HepG2 (cell line): Measurements from ENCODE around the gene SAMD10. TPM values are rescaled to one million over a fixed set of nuclear protein-coding genes. Genes with fewer than 3 reads are reported as not detected.

Source experiments
- ATAC-seq: fragments of 200-7000 bp; cut with Tn5 transposase; 3 replicates; pipeline ENCODE4 v1.9.1; 2020; ENCODE audit warnings: mild to moderate bottlenecking, moderate library complexity
- BruUV-seq: library from RNA; stranded (reverse); fragments of 400-500 nt; replicated peaks from 2 replicates; lab custom pipeline; 2021; lab: Mats Ljungman, UMichigan
- CTCF ChIA-PET: fragments of 300-600 bp; formaldehyde crosslinking; extraction: SDS; loops from one replicate; lab custom pipeline; 2021; ENCODE audit warnings: low total read pairs, inconsistent platforms, low intra/inter-chr PET ratio; lab: Yijun Ruan, JAX
- POLR2A ChIA-PET: fragments of 350-600 bp; sonication (Branson Sonifier 250); formaldehyde crosslinking; loops from one replicate; lab custom pipeline; 2020; ENCODE audit warnings: antibody characterized with exemption, inconsistent platforms; lab: Yijun Ruan, JAX
- DNase-seq: peaks from one replicate; pipeline ENCODE4 v3.0.0-alpha.2; 2015; ENCODE audit warnings: low spot score
- FAIRE-seq: peaks from 3 replicates; lab custom pipeline; 2011; peaks lifted over from hg19 to GRCh38; lab: Jason Lieb, UNC
- H2AFZ ChIP-seq: one replicate; pipeline ENCODE4 v1.6.1; 2011; ENCODE audit warnings: low read length, inconsistent platforms
- H3K27ac ChIP-seq: fragments of 300-600 bp; 3 replicates; pipeline ENCODE4 v1.8.0; 2011; ENCODE audit warnings: mixed run types, mild to moderate bottlenecking, mixed read lengths, low read length, inconsistent platforms; ENCODE audit not compliant: insufficient read depth; ENCODE audit errors: extremely low read length
- H3K27me3 ChIP-seq, 2 experiments: fragments of 200-600 bp in 1 of 2; 2 replicates in 1 of 2; 3 replicates in 1 of 2; pipeline versions ENCODE4 v1.6.0 to v1.8.0; 2011; ENCODE audit warnings: low read length in 2 of 2, mild to moderate bottlenecking in 2 of 2, moderate library complexity in 2 of 2, inconsistent platforms in 1 of 2; ENCODE audit not compliant: insufficient read depth in 2 of 2, control insufficient read depth in 1 of 2
- H3K36me3 ChIP-seq, 2 experiments: fragments of 200-600 bp in 1 of 2; replicated peaks in 1 of 2; 2 replicates in 1 of 2; 3 replicates in 1 of 2; pipeline versions ENCODE4 v1.5.1 to v1.8.0; 2011; ENCODE audit warnings: low read length in 2 of 2, inconsistent platforms in 1 of 2; ENCODE audit not compliant: insufficient read depth in 2 of 2, control insufficient read depth in 1 of 2
- H3K4me1 ChIP-seq: 2 replicates; pipeline ENCODE4 v1.5.1; 2012; ENCODE audit warnings: low read length, inconsistent platforms; ENCODE audit not compliant: insufficient read depth
- H3K4me2 ChIP-seq: 2 replicates; pipeline ENCODE4 v1.6.0; 2011; ENCODE audit warnings: low read depth, low read length, inconsistent platforms
- H3K4me3 ChIP-seq, 3 experiments: fragments of 200-600 bp in 1 of 3; sonication (generic), shearing (Covaris generic) in 1 of 3; replicated peaks in 1 of 3; 2 replicates each; pipeline ENCODE4 v1.5.1; 2011 to 2016; ENCODE audit warnings: low read length in 3 of 3, inconsistent platforms in 2 of 3, low read depth in 2 of 3, mild to moderate bottlenecking in 2 of 3, control low read depth in 1 of 3, mixed read lengths in 1 of 3; ENCODE audit not compliant: insufficient read depth in 1 of 3
- H3K79me2 ChIP-seq: one replicate; pipeline ENCODE4 v1.6.1; 2011; ENCODE audit warnings: low read length, inconsistent platforms; ENCODE audit not compliant: insufficient read depth
- H3K9ac ChIP-seq: 2 replicates; pipeline ENCODE4 v1.6.0; 2011; ENCODE audit warnings: mild to moderate bottlenecking, low read depth, low read length, inconsistent platforms; ENCODE audit not compliant: insufficient read depth
- H3K9me3 ChIP-seq: 2 replicates; pipeline ENCODE4 v1.5.1; 2012; ENCODE audit warnings: mild to moderate bottlenecking, low read length
- H4K20me1 ChIP-seq: 2 replicates; pipeline ENCODE4 v1.6.0; 2011; ENCODE audit warnings: inconsistent platforms, mild to moderate bottlenecking, low read length, moderate library complexity; ENCODE audit not compliant: insufficient read depth
- AGO2 ChIP-seq: fragments of 200-400 bp; formaldehyde crosslinking; optimal IDR thresholded peaks from 2 replicates; pipeline ENCODE3; 2017; ENCODE audit warnings: mild to moderate bottlenecking, low read depth, low read length, moderate library complexity
- CBX1 ChIP-seq: IDR thresholded peaks from one replicate; pipeline ENCODE4 v1.6.1; 2016; ENCODE audit warnings: antibody characterized with exemption, low read depth
- DPF2 ChIP-seq: sonication (generic); formaldehyde crosslinking; IDR thresholded peaks from 2 replicates; pipeline ENCODE4 v1.4.0; 2020; ENCODE audit warnings: mild to moderate bottlenecking, low read depth, missing genetic modification reagents, borderline replicate concordance
- DR1 ChIP-seq: sonication (generic); formaldehyde crosslinking; IDR thresholded peaks from 2 replicates; pipeline ENCODE4 v1.8.0; 2021; ENCODE audit warnings: mild to moderate bottlenecking, missing genetic modification reagents, inconsistent platforms
- ETS1 ChIP-seq: sonication (generic); formaldehyde crosslinking; IDR thresholded peaks from 2 replicates; pipeline ENCODE4 v1.4.0; 2020; ENCODE audit warnings: missing genetic modification reagents
- HNF4G ChIP-seq, 2 experiments: sonication (generic) in 1 of 2; formaldehyde crosslinking in 1 of 2; IDR thresholded peaks; 2 replicates each; pipeline versions ENCODE4 v1.4.0 to v1.6.1; 2011 to 2020; ENCODE audit warnings: borderline replicate concordance in 2 of 2, low read depth in 2 of 2, mild to moderate bottlenecking in 2 of 2, low read length in 1 of 2, missing genetic modification reagents in 1 of 2, moderate library complexity in 1 of 2
- MEIS1 ChIP-seq: sonication (generic); formaldehyde crosslinking; IDR thresholded peaks from 2 replicates; pipeline ENCODE4 v1.9.0; 2021; ENCODE audit warnings: mild to moderate bottlenecking, missing genetic modification reagents, moderate library complexity, borderline replicate concordance
- MTA1 ChIP-seq: sonication (generic); formaldehyde crosslinking; IDR thresholded peaks from 2 replicates; pipeline ENCODE4 v1.4.0; 2020; ENCODE audit warnings: missing genetic modification reagents, mild to moderate bottlenecking, borderline replicate concordance
- MTA3 ChIP-seq: sonication (generic); formaldehyde crosslinking; IDR thresholded peaks from 2 replicates; pipeline ENCODE4 v1.4.0; 2020; ENCODE audit warnings: missing genetic modification reagents
- MXD1 ChIP-seq: sonication (generic); formaldehyde crosslinking; IDR thresholded peaks from 2 replicates; pipeline ENCODE4 v1.4.0; 2020; ENCODE audit warnings: mild to moderate bottlenecking, missing genetic modification reagents
- NR0B2 ChIP-seq: sonication (generic); formaldehyde crosslinking; IDR thresholded peaks from 2 replicates; pipeline ENCODE4 v1.4.0; 2020; ENCODE audit warnings: mild to moderate bottlenecking, missing genetic modification reagents
- RBFOX2 ChIP-seq: fragments of 200-400 bp; formaldehyde crosslinking; IDR thresholded peaks from 2 replicates; pipeline ENCODE4 v1.6.1; 2017; ENCODE audit warnings: low read depth, mild to moderate bottlenecking, low read length
- TBX3 ChIP-seq: fragments of 450-650 bp; IDR thresholded peaks from 2 replicates; pipeline ENCODE4 v1.6.1; 2017; ENCODE audit warnings: antibody characterized with exemption, mild to moderate bottlenecking, inconsistent platforms, borderline replicate concordance
- WGBS: methylation state at CpG from one replicate; pipeline ENCODE4 v1.1.6; 2017; ENCODE audit warnings: low lambda C conversion rate; 5-methylcytosine and 5-hydroxymethylcytosine counted together
- in situ Hi-C: cut with HindIII; loops from 2 replicates; pipeline ENCODE4 v1.10.0; 2017; ENCODE audit warnings: low pct_unique_long_range_greater_than_20kb; ENCODE audit not compliant: extremely low pct_ligation_motif_present
- intact Hi-C: fragments of 100-400 bp; cut with micrococcal nuclease; formaldehyde crosslinking; loops from one replicate; pipeline ENCODE4 v1.10.0; 2022; ENCODE audit not compliant: unreplicated experiment
- polyA plus RNA-seq, 8 experiments: library from polyadenylated mRNA; depleted of rRNA in 3 of 8; stranded (reverse) in 7 of 8; unstranded in 1 of 8; fragments of >200 nt; fragmentation: Illumina TruSeq in 4 of 8; extraction: Trizol in 4 of 8; gene quantifications; 2 replicates each; pipeline versions ENCODE4 v1.2.1 to v1.2.3, GENCODE V29; 2011 to 2016; ENCODE audit warnings: low read depth in 4 of 8, missing spikeins in 1 of 8, mixed read lengths in 1 of 8; ENCODE audit not compliant: insufficient read depth in 1 of 8
- total RNA-seq, 5 experiments: library from RNA; depleted of rRNA; stranded (reverse); fragments of >200 nt; fragmentation: Illumina TruSeq; extraction: Trizol; gene quantifications; 2 replicates each; pipeline ENCODE4 v1.2.3, GENCODE V29; 2016; ENCODE audit warnings: low read depth in 1 of 5
- TF ChIP-seq, protein P1 (sequence below): IDR thresholded peaks from 2 replicates; pipeline ENCODE4 v1.6.1; 2018; ENCODE audit warnings: missing genetic modification reagents
- TF ChIP-seq, protein P2 (sequence below): sonication (generic); formaldehyde crosslinking; IDR thresholded peaks from 2 replicates; pipeline ENCODE4 v1.5.1; 2020; ENCODE audit warnings: mild to moderate bottlenecking, missing genetic modification reagents, moderate library complexity

SAMD10 gene
- total and polyA plus RNA-seq, 2 of the 13 experiments (the other 11 are each of a cell fraction or from before 2014, with no cell fraction given): 6.1 to 11.0 TPM

- TF ChIP-seq, protein P1, sequence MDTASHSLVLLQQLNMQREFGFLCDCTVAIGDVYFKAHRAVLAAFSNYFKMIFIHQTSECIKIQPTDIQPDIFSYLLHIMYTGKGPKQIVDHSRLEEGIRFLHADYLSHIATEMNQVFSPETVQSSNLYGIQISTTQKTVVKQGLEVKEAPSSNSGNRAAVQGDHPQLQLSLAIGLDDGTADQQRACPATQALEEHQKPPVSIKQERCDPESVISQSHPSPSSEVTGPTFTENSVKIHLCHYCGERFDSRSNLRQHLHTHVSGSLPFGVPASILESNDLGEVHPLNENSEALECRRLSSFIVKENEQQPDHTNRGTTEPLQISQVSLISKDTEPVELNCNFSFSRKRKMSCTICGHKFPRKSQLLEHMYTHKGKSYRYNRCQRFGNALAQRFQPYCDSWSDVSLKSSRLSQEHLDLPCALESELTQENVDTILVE (CRISPR knock-in tag): no peak
- TF ChIP-seq TBX3: peak; percentile 12; the same call in 1 of the 2 replicates
These were observed 26.7 kb downstream of the SAMD10 start (continued) for GRCh38 chr20:63952769-63953168.

DNA sequence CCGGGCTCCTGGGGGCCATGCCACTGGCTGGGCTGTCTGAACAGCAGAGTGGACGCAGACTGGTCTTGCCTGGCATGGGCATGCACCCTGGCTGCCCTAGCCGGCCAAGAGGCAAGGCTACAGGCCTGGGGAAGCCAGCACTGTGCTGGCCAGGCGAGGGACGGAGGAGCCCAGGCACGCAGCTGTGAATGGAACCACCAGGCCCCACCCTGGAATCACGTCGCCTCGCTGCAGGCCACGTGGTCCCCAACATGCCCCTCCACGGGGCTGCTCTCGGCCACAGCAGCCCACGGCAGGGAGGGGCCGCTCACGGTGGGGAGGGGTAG, 27.3 kb downstream of the SAMD10 start:
- H3K4me1 ChIP-seq: peaks cover 69% of the 10 kb centered on the region
- peaks cover 12 to 15% of the 10 kb centered on the region in 2 experiments; a peak in 3 of 5 replicates for H3K36me3 ChIP-seq
- ATAC-seq: no peak
- H4K20me1 ChIP-seq: peaks cover 76% of the 10 kb centered on the region
- H3K4me2 ChIP-seq: no peak overlapping the region
- TF ChIP-seq, protein P2, sequence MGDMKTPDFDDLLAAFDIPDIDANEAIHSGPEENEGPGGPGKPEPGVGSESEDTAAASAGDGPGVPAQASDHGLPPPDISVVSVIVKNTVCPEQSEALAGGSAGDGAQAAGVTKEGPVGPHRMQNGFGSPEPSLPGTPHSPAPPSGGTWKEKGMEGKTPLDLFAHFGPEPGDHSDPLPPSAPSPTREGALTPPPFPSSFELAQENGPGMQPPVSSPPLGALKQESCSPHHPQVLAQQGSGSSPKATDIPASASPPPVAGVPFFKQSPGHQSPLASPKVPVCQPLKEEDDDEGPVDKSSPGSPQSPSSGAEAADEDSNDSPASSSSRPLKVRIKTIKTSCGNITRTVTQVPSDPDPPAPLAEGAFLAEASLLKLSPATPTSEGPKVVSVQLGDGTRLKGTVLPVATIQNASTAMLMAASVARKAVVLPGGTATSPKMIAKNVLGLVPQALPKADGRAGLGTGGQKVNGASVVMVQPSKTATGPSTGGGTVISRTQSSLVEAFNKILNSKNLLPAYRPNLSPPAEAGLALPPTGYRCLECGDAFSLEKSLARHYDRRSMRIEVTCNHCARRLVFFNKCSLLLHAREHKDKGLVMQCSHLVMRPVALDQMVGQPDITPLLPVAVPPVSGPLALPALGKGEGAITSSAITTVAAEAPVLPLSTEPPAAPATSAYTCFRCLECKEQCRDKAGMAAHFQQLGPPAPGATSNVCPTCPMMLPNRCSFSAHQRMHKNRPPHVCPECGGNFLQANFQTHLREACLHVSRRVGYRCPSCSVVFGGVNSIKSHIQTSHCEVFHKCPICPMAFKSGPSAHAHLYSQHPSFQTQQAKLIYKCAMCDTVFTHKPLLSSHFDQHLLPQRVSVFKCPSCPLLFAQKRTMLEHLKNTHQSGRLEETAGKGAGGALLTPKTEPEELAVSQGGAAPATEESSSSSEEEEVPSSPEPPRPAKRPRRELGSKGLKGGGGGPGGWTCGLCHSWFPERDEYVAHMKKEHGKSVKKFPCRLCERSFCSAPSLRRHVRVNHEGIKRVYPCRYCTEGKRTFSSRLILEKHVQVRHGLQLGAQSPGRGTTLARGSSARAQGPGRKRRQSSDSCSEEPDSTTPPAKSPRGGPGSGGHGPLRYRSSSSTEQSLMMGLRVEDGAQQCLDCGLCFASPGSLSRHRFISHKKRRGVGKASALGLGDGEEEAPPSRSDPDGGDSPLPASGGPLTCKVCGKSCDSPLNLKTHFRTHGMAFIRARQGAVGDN (CRISPR knock-in tag): 0 out of 2 replicates have a peak, but pooled peaks have one; percentile 25
- TF ChIP-seq DR1 (CRISPR knock-in tag) (0 out of 2 replicates have a peak, but pooled peaks have one; percentile 40), AGO2 (peak; percentile 55), HNF4G (IDR thresholded peaks at IDR 0.05; ENCODE audit: borderline replicate concordance, low read depth, low read length) (no peak), HNF4G (CRISPR knock-in tag; IDR thresholded peaks at IDR 0.05; ENCODE audit: borderline replicate concordance, low read depth) (no peak), RBFOX2 (peak; percentile 71; the same call in 1 of the 2 replicates), MXD1 (peak; percentile 45; the same call in 1 of the 2 replicates), NR0B2 (0 out of 2 replicates have a peak, but pooled peaks have one; percentile 47), MTA1 (CRISPR knock-in tag) (peak; percentile 64; the same call in 1 of the 2 replicates), ETS1 (CRISPR knock-in tag) (no peak), MEIS1 (CRISPR knock-in tag) (0 out of 2 replicates have a peak, but pooled peaks have one; percentile 19), DPF2 (CRISPR knock-in tag) (no peak), CBX1 (no peak), MTA3 (CRISPR knock-in tag) (no peak)
- FAIRE-seq: no peak
- no peak overlapping the region; the same call in 1 of the 2 replicates for H3K9ac ChIP-seq
- H3K27ac ChIP-seq: no peak overlapping the region
- CTCF ChIA-PET: no interaction called here
- H3K4me3 ChIP-seq: no peak overlapping the region
- intact Hi-C loops: no loop called here
- POLR2A ChIA-PET: no interaction called here
- DNase-seq: no peak
- peaks cover 82% of the 10 kb centered on the region for H3K79me2 ChIP-seq
- 92% methylated on average over 15 of the region's 15 CpGs for WGBS
- H3K27me3 ChIP-seq: no peaks in the 10 kb centered on the region
- H3K9me3 ChIP-seq: no peaks in the 10 kb centered on the region
- no peak overlapping the region for H2AFZ ChIP-seq
- in situ Hi-C loops: no loop called here
- no TSS peak for BruUV-seq
